ENCODE data around the gene ASPG.

ASPG gene

DNA sequence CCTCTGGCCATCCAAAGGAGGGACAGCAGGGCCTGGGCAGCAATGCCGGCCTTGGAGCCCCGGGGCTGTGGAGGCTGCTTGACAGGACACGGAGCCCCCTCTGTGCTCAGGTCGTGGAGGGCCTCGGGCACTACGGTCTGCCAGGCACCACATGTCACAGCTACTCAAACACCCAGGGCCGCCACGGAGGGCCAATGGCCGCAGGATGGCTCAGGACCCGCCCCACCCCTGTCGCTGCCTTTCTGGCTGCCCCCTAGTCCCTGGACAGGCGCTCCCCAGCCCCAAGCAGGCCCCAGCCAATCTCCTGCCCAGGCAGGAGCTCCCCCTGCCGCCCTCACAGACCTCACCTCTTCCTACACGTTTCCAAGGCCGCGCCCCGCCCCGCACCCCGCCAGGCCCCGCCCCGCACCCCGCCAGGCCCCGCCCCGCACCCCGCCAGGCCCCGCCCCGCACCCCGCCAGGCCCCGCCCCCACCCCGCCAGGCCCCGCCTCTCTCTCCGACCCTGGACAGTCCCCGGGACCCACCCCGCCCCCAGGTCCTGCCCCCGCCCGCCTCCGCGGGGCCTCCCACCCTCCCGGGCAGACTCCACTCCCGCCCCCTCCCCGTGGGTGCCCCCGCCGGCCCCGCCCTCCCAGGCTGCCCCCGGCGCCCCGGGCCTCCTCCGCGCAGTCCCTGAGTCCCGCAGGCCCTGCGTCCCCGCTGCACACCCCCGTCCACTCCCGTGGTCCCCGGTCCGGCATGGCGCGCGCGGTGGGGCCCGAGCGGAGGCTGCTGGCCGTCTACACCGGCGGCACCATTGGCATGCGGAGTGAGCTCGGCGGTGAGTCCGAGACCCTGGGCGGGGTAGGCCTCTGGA is at the start of gene ASPG:
Gene ASPG, plus strand, starts transcription at position 669 of the 857 bp plus-strand sequence. Its CDS starts 71 bp downstream, at position 740.
- DNase-seq (ENCODE audit: low spot score): no peak

DNA sequence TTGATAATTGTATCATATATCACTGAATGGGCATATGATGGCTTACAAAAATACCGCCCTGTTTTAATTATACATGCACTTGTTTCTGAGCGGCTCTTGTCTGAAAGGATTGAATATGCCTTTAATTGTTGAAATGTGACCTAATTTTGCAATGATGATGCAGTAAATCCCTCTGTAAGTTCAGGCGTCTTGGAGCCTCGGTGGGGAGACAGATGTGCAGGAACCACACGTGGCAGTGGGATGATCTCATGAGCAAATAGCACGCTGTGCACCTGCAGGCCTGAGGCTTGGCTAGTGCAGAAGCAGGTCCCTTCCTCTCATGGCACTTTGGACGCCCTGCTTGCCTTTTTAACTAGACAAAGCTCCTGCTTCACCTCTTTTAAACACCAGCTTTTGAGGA is 49.3 kb upstream of the ASPG start:
- DNase-seq (ENCODE audit: low spot score): no peak

DNA sequence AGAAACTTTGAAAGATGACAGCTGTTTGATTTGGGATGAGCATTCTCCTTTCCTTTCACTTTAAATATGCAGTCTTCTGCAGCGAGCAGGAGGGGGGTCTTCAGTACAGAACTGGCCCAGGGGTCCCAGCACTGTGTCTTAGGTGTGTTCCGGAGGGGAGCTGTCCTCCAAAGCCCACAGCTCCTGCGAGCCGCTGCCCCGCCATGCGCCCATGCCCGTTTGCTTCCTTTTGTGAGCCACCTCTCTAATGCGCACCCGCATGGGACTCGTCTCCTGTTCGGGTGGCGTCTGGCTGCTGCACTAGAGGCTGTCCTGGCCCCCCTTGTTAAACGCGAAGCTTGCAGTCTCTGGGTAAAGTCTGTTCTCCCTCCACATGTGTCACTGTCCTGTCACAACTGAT is 48.4 kb upstream of the ASPG start:
- no peak for DNase-seq (ENCODE audit: low spot score)

DNA sequence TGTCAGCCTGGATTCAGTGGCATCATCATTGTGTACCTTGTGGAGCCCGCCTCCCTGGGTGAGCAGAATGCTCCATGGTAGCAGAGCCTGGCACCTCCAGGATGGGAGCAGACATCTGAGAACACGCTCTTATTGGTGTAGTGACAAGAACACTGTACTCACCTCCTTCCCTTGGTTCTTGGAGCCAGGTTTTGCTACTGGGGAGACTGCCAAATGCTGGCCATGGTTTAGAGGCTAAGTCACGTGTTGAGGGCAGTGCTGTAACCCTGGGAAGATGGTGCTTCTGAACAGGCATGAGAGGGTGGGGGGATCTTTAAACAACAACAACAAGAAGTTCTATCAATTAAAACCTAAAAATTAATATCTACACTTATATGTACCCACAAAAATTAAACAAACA is 47.6 kb upstream of the ASPG start:
- DNase-seq (ENCODE audit: low spot score): no peak

GRCh38 chr14:104039214-104039613 is 46.3 kb upstream of the ASPG start:
- DNase-seq (ENCODE audit: low spot score): no peak

DNA sequence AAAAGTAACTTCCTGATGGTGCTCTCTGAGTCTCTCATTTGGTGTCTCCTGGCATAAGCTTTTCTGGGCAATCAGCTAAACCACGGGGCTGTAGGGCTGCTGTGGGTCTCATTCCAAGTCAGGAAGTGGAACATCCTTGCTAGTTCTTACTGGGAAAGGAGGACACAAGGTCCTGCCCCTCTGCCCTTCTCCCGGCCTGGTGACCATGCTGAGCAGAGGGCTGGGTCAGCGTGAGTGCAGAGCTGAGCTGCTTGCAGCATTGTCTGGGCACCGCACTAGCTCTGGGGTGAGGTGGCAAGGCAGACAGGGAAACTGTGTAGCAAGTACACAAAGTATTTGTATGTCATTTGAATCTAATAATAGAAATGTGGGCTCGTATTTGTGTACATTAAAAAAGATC is 45.0 kb upstream of the ASPG start:
- no peak for DNase-seq (ENCODE audit: low spot score)

GRCh38 chr14:104041430-104042104 is 43.9 kb upstream of the ASPG start:
- DNase-seq (ENCODE audit: low spot score): no peak

DNA sequence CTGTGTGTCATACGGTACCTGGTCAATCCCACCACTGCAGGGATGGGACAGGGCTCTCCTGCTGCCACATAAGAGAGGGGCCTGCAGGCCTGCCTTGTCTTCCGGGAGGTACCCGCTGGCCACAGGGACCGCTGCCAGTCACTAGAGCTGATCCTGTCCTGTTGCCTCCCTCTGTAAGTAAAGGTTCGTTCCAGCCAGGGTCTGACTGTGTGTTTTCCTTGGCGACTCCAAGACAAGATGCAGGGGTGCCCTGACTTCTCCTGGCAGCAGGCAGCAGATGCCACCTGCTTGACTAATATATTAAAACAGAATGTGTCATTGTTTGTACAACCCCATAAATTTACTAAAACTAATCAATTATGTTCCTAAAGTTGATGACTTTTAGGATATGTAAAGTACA is 41.5 kb upstream of the ASPG start:
- DNase-seq (ENCODE audit: low spot score): no peak

- DNase-seq (ENCODE audit: low spot score): no peak
Observed at GRCh38 chr14:104047761-104048160, 37.7 kb upstream of the ASPG start.

GRCh38 chr14:104048758-104049507 is 36.6 kb upstream of the ASPG start:
- peak; percentile 73 for DNase-seq (ENCODE audit: low spot score)

GRCh38 chr14:104049576-104050240 is 35.8 kb upstream of the ASPG start:
- peak; percentile 10 for DNase-seq (ENCODE audit: low spot score)

DNA sequence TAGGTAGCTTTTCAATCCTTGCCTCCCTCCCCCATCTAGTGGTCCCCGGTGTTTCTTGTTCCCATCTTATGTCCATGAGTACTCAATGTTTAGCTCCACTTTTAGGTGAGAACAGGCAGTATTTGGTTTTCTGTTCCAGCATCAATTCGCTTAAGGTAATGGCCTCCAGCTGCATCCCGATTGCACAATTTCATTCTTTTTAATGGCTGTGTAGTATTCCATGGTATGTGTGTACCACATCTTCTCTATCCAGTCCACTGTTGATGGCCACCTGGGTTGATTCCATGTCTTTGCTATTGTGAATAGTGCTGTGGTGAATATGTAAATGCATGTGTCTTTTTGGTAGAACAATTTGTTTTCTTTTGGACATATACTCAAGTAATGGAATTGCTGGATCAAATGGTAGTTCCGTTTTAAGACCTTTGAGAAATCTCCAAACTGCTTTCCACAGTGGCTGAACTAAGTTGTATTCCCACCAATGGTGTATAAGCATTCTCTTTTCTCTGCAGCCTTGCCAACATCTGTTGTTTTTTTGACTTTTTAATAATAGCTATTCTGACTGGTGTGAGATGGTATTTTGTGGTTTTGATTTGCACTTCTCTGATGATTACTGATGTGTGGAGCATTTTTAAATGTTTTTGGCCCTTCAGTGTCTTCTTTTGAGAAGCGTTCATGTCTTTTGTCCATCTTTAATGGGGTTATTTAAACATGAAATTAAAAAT is 34.2 kb upstream of the ASPG start:
- DNase-seq (ENCODE audit: low spot score): no peak

DNA sequence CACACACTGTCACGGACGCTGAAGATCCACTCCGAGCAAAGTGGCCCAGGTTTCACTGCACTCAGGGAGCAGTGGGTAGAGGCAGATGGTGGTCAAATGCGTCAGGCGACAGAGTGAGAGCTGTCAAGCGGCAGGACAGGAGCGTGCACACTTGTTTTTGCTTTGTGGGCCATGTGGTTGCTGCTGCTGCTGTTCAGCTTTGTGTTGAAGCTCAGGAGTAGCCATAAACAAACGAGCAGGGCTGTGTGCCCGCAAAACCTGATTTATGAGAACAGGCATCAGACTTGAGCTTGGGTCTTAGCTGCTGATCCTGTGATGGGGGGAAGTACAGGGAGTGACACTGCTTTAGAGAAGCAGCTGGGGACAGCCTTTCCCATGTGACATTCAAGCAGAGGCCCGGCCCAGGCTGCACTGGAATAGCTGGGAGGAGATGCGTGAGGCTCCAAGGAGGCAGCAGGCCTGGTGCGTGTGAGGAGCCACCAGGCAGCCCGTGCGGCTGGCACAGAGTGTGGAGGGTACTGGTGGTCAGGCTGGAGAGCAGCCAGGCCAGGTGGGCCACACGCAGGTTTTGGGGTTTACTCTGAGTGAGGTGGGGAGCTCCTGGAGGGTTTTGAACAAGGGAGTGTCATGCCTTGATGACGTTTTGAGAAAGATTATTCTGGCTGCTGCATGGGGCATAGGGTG is 31.1 kb upstream of the ASPG start:
- DNase-seq (ENCODE audit: low spot score): no peak

- DNase-seq (ENCODE audit: low spot score): no peak
Observed at GRCh38 chr14:104062281-104062680, 23.2 kb upstream of the ASPG start.

DNA sequence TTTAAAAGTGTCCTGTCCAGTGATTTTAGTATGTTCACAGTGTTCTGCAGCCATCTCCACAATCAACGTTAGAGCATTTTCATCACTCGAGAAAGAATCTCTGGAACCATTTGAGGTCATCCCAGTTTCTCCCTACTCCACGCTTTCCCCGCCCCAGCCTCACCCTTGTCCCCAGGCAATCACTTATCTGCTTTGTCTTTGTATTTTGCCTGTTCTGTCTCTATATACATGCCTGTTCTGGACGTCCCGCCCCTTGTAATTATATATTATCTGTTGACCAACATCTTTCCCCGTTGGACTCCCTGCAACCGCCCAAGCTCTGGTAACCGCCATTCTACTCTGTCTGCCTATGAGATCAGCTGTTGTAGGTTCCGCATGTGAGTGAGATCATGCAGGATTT is 21.5 kb upstream of the ASPG start:
- no peak for DNase-seq (ENCODE audit: low spot score)

- DNase-seq (ENCODE audit: low spot score): no peak
Observed at GRCh38 chr14:104066279-104066678, 19.2 kb upstream of the ASPG start.

DNA sequence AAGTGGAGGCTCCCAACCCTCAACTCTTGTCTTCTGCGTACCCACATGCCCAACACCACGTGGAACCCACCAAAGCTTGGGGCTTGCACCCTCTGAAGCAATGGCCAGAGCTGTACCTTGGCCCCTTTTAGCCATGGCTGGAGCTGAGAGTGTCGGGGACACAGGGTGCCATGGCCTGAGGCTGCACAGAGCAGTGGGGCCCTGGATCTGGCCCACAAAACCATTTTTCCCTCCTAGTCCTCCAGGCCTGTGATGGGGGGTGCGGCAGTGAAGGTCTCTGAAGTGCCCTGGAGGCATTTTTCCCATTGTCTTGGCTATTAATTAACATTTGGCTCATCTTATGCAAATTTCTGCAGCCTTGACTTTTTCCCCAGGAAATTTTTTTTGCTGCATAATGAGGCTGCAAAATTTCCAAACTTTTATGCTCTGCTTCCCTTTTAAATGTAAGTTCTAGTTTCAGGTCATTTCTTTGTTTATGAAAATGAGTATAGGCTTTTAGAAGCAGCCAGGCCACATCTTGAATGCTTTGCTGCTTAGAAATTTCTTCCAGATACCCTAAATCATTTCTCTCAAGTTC is 18.7 kb upstream of the ASPG start:
- no peak for DNase-seq (ENCODE audit: low spot score)

DNA sequence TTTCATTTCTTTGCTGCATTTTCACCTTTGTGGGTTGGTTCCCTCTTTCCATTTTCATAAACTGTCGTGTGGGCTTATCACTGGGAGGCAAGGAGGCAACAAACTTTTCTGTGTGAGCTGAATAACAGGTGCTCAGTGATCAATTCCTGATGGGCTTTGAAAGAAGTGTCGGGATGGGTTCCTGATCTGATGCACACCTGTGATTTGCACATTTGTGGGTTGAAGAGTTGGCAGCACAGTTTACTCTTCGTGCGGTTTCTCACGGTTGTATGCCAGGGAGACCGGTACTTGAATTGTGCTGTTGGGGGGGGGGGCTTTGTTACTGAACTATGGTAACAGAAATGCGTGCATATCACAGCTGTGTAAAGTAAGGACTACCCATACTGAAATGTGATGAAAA is 16.0 kb upstream of the ASPG start:
- DNase-seq (ENCODE audit: low spot score): no peak

DNA sequence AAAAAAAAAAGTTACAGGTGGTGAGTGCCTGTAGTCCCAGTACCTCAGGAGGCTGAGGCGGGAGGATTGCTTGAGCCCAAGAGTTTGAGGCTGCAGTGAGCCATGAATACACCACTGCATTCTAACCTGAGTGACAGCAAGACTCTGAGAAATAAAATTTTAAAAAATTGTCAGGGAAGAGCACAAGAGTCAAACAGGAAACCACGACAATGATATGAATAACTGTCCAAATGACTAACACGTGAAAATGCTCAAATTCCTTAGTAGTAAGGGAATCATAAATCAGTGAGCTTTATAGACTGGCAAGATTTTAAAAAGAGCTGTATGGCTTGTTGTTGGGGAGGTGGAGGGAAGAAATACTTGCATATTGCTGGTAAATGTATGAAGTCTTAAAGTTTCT is 12.9 kb upstream of the ASPG start:
- no peak for DNase-seq (ENCODE audit: low spot score)

- no peak for DNase-seq (ENCODE audit: low spot score)
Observed at GRCh38 chr14:104073764-104074163, 11.7 kb upstream of the ASPG start.
